ENCODE measurements around the gene MDM2.

DNA sequence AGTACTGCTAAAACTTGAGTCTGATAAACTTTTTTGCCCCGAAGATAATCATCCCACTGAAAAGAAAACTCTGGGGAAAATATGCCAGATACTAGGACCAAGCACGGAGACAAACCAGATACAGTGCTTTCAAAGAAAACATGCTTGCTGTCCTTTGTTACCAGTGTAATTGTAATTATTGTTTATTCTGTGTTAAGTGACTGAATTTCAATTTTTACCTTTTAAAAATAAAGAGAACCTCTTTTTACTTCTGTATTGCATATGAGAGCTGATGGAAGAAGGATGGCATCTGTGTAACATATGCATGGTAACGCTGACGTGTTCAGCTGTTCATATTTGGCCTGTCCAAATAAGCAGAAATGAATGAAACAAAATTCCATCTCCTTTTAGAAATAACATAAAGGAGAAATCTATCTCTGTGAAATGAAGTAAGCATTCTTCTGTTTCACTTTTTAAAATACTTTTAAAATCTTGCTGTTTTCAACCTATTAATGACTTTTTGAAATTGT, 39.5 kb upstream of the MDM2 start:
- TF ChIP-seq, protein P1, sequence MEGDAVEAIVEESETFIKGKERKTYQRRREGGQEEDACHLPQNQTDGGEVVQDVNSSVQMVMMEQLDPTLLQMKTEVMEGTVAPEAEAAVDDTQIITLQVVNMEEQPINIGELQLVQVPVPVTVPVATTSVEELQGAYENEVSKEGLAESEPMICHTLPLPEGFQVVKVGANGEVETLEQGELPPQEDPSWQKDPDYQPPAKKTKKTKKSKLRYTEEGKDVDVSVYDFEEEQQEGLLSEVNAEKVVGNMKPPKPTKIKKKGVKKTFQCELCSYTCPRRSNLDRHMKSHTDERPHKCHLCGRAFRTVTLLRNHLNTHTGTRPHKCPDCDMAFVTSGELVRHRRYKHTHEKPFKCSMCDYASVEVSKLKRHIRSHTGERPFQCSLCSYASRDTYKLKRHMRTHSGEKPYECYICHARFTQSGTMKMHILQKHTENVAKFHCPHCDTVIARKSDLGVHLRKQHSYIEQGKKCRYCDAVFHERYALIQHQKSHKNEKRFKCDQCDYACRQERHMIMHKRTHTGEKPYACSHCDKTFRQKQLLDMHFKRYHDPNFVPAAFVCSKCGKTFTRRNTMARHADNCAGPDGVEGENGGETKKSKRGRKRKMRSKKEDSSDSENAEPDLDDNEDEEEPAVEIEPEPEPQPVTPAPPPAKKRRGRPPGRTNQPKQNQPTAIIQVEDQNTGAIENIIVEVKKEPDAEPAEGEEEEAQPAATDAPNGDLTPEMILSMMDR (conservative IDR thresholded peaks at IDR 0.05; ENCODE audit: low read length): no peak
- no peak for TF ChIP-seq EZH2phosphoT487 (IDR thresholded peaks at IDR 0.05; ENCODE audit: borderline replicate concordance, low read depth, low read length)

All from OCI-LY7 (cell line).